GM12864 (cell line): Measurements from ENCODE around the gene LYPD1.
"Not testable (repeated sequence)": the region's sequence is repeated elsewhere in the genome, so short reads cannot be mapped to it uniquely, and the experiment has no call there.

ENCODE experiments used
- DNase-seq: peaks from one replicate; pipeline ENCODE4 v3.0.0-alpha.2; 2011; ENCODE audit warnings: low read depth
- H3K4me3 ChIP-seq: 2 replicates; pipeline ENCODE4 v1.5.1; 2011; ENCODE audit warnings: mild to moderate bottlenecking, low read depth, low read length, control low read depth
- TF ChIP-seq, protein P1 (sequence below): IDR thresholded peaks from 2 replicates; pipeline ENCODE4 v1.5.1; 2011; ENCODE audit warnings: low read depth, mild to moderate bottlenecking, moderate library complexity, low read length, control low read depth, inconsistent platforms; ENCODE audit errors: missing control alignments

Gene LYPD1, protein sequence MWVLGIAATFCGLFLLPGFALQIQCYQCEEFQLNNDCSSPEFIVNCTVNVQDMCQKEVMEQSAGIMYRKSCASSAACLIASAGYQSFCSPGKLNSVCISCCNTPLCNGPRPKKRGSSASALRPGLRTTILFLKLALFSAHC

DNA sequence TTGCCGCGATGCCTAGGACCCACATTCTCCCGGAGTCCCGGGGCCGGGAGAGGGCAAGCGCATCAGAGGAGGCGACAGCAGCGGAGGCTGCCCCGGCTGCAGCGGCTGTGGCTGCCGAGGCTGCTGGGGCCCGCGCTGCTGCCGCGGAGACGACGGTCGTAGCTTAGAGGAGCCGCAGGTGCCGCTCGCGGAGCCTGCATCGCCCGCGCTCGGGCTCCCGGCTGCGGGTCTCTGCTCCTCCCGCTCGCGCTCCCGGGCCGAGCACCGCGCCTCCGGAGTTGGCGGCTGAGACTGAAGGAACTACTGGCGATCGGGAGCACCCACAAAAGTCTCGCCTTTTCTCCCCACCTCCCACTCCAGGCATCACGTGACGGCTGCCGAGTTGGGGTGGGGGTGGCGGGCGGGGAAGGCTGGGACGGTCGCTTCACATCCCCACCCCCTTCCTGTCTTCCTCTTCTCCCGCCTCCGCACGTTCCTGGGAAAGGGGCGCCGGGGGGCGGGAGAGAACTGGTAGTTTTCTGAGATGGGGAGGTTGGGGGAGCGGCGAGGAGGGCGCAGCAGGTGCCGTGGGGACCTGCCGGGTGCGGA is at the start of gene LYPD1:
Gene LYPD1, minus strand, starts transcription at position 298 of the 588 bp plus-strand sequence. Its CDS starts 273 bp downstream, at position 25.
- H3K4me3 ChIP-seq, result no peak within 1 kb of the TSS
- no peak for DNase-seq
- TF ChIP-seq, protein P1, sequence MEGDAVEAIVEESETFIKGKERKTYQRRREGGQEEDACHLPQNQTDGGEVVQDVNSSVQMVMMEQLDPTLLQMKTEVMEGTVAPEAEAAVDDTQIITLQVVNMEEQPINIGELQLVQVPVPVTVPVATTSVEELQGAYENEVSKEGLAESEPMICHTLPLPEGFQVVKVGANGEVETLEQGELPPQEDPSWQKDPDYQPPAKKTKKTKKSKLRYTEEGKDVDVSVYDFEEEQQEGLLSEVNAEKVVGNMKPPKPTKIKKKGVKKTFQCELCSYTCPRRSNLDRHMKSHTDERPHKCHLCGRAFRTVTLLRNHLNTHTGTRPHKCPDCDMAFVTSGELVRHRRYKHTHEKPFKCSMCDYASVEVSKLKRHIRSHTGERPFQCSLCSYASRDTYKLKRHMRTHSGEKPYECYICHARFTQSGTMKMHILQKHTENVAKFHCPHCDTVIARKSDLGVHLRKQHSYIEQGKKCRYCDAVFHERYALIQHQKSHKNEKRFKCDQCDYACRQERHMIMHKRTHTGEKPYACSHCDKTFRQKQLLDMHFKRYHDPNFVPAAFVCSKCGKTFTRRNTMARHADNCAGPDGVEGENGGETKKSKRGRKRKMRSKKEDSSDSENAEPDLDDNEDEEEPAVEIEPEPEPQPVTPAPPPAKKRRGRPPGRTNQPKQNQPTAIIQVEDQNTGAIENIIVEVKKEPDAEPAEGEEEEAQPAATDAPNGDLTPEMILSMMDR, result no peak

DNA sequence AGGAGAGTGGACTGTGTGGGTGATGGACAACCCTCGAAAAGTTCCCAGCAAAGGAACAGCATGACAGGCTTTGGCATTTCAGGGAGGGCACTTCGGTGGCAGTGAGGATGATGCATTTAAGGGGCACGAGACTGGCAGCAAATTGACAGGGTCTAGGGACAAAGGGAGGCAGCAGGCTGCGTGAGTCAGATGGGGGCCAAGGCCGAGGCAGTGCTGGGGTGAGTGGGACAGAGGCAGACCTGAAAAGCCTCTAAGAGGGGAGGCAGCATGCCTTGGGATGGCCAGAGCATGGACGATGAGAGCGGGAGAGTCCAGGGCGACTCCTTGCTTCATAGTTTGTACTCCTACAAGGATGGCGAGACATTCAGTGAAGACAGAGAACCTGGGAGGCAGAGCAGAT is 49.5 kb upstream of the LYPD1 start:
- TF ChIP-seq, protein P1, result no peak
- no peak for DNase-seq
- H3K4me3 ChIP-seq, result no peak overlapping the region

DNA sequence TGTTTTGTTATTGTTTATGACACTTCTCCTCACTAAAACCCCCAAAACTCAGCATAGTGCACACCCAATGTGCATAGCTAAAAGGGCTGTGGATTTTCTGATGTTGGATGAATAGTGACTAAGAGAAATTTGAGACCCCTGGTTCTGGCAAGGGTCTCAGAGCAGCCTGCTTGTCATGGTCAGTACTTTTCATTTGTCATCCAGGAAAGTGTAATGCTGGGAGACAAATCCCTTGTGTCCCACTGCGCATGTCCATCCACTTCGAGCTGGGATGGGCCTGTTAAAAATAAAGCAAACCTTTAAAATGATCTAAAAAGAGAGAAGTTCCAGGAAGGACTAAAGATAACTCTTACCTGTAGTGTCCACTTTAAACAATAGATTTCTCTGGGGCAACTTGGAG is 46.9 kb upstream of the LYPD1 start:
- no peak overlapping the region for H3K4me3 ChIP-seq
- DNase-seq, result no peak
- TF ChIP-seq, protein P1, result no peak

GRCh38 chr2:132715386-132716351 is 45.7 kb upstream of the LYPD1 start:
- DNase-seq, result no peak
- TF ChIP-seq, protein P1, result no peak
- H3K4me3 ChIP-seq, result no peak overlapping the region

DNA sequence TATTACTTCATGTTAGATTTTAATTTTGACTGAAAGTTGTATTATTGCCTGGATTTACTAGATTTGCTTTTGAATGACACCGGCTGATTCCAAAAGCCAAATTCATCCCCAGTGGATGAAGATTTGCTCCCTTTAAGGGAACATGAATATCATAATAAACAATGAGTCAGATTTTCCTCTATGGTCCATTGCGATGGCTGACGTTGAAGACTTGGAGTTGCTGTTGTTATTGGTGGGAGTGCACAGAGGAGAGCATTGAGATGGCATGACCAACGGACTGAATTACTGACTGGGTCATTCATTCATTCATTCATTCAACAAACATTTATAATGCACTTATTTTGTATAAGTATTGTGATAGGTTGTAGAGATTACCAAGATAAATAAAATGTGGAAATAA is 33.4 kb upstream of the LYPD1 start:
- no peak overlapping the region for H3K4me3 ChIP-seq
- DNase-seq, result no peak
- TF ChIP-seq, protein P1, result no peak

DNA sequence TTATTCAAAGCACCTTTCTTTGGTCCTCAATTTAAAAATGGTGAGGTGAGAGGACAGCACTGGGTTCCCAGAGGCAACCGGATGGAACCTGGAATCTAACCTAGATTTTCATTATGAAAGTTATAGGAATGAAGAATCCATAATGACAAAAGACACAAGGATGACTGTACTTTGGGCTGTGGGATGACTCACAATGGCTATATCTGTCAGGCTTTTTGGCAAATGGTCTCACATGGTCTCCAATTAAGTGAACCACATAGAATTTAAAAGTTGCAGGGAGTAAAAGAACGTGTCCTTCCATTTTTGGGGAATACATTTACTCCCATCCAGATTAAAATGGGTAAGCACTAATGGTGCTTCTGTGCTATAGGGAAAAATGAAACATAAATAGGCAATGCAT is 31.8 kb upstream of the LYPD1 start:
- DNase-seq, result no peak
- no peak overlapping the region for H3K4me3 ChIP-seq
- TF ChIP-seq, protein P1, result no peak

DNA sequence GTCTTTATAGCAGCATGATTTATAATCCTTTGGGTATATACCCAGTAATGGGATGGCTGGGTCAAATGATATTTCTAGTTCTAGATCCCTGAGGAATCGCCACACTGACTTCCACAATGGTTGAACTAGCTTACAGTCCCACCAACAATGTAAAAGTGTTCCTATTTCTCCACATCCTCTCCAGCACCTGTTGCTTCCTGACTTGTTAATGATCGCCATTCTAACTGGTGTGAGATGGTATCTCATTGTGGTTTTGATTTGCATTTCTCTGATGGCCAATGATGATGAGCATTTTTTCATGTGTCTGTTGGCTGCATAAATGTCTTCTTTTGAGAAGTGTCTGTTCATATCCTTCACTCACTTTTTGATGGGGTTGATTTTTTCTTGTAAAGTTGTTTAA is 29.8 kb upstream of the LYPD1 start:
- not testable (repeated sequence) for H3K4me3 ChIP-seq, DNase-seq

DNA sequence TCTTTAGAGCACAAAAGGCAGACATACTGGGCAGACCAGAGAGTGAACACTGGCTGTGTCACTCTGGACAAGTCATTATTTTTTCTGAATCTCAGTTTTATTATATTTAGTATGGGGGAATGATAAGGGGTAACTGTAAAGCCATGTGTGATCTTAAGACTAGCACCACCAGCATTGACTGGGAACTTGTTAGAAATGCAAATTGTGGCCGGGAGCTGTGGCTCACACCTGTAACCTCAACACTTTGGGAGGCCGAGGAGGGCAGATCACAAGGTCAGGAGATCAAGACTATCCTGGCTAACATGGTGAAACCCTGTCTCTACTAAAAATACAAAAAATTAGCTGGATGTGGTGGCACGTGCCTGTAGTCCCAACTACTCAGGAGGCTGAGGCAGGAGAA is 28.3 kb upstream of the LYPD1 start:
- H3K4me3 ChIP-seq, DNase-seq: not testable (repeated sequence)
